Epithelial cell of proximal tubule (primary cell): Measurements from ENCODE around the gene TCP11. TPM values are rescaled to one million over a fixed set of nuclear protein-coding genes. Genes with fewer than 3 reads are reported as not detected.
"Not testable (repeated sequence)": the region's sequence is repeated elsewhere in the genome, so short reads cannot be mapped to it uniquely, and the experiment has no call there.

Experiments used
- DNase-seq: peaks from one replicate; pipeline ENCODE4 v3.0.0-alpha.2; 2011; ENCODE audit warnings: low read depth
- H3K4me3 ChIP-seq: 2 replicates; pipeline ENCODE4 v1.5.1; 2011; ENCODE audit warnings: low read depth, mild to moderate bottlenecking, low read length
- CTCF ChIP-seq: conservative IDR thresholded peaks from 2 replicates; pipeline ENCODE4 v1.5.1; 2012; ENCODE audit warnings: low read depth, mild to moderate bottlenecking, low read length
- total RNA-seq: library from RNA; depleted of rRNA; stranded (reverse); fragments of >200 nt; gene quantifications from 2 replicates; pipeline ENCODE4 v1.2.3, GENCODE V29; 2015

Gene TCP11
- total RNA-seq, 1 donor from 2014 or later: not detected

DNA sequence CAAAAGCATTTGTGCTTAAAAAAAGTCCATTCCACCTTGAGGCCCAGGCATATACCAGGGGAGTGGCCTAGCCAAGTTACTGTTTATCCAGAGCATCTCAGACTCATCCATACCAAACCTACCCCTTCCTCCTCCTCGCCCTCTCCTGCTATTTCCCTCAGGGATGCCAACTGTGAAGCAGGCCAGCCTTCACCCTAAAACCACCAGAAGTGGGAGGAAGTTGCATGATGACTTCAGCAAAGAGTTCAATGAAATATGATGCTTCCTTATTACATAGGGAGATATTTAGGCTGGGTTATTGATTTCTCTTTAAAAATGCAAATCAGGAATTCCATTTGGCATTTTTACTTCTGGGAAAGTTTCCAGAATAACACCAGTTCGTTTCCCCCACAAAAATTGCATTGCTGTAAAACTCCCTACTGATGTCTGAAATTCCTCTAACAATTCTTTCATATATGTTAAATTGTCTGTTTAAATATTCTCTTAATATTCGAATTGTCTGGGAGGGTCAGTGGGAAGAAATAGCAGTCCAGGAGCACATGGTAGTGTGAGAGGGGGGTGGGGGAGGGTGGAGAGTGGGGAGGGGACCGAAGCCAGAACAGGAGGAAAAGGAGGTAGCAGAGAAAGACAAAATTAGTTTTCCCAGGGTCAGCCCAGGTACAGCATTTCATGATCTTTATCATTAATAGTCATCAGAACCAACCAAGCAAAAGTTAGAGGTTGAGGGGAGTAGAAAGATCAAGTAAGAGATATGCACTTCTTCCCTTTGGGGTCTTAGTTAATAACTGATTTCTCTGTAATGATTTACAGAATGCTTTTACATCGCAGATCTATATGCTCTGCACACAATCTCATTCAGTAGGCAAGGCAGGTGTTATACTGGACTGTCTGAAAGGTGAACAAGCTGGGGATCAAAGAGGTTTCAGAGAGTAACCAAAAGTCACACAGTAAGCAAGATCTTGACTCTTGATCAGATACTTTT, 1.7 kb upstream of the TCP11 start:
- no peak for DNase-seq
- TF ChIP-seq CTCF: no peak
- H3K4me3 ChIP-seq: no peak overlapping the region

DNA sequence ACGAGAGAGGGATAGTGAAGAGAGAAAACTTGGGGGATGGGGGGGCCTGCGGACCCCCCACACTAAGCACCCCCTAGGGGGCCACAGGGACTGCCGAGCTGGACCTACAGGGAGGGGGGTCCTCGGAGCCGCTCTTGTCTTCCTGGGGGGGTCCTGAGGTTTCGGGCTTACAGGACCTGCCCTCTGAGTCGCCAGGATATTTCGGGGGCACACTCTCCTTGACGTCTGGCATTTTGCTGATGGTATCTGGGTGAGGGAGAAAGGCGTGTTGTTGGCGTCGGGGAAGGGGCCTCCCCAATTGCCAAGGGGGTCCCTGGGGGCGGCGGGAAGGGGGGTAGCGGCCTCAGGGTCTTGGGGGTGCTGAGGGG, 516 bp downstream of the TCP11 start:
- TF ChIP-seq CTCF: no peak
- peak overlapping the region; percentile 19 for H3K4me3 ChIP-seq
- no peak for DNase-seq

DNA sequence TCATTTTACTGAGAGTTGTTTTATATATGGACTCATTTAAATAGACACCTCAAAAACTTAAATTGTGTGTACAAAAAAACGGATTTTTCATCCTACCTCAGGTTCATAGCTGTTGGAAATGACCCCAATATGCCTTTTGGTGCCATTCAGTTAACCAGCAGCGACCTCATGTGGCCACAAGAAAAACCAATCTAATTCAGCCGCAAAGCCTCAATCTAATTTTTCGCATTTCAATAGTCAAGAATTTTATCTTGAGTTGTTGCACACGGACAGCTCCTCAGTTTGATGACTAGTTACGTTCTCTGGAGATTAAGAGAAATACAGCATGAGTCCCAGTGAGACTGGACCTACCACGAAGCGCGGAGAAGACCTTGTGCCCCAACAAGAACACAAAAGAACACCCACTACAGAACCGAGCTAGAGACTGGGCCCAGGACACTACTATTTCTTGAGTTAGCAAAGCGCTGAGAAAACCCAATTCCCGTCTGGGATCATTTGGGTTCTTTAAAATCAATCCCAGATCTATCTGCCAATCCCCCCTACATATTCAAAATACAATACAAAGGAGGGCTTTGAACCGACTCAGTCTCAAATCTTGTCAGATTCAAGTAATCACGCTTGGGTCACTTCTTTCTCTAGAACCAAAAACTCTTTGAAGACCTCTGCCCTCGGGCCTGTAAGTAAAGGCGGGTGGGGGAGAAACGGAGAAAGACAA, 1.1 kb downstream of the TCP11 start:
- DNase-seq: no peak
- H3K4me3 ChIP-seq: no peak overlapping the region
- TF ChIP-seq CTCF: peak; percentile 84

DNA sequence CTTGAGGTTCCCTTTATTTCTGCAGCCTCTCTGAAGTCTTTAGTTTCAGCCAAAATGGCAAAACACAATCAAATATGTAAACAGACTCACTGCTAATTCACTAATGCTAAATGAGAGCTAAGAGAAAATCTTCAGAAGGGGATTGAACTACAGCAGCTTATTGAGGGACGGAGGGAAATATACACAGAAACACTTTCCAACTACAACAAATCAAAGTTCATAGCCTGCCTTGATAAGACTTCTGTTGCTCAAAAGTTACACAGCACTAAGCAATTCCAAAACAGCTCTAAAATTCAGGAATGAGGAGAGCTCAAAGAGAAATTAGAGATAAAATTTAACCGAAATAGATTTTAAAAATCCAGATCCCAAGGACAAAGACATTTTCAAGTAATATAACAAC, 1.7 kb downstream of the TCP11 start:
- TF ChIP-seq CTCF: no peak
- no peak for DNase-seq
- H3K4me3 ChIP-seq: no peak overlapping the region

DNA sequence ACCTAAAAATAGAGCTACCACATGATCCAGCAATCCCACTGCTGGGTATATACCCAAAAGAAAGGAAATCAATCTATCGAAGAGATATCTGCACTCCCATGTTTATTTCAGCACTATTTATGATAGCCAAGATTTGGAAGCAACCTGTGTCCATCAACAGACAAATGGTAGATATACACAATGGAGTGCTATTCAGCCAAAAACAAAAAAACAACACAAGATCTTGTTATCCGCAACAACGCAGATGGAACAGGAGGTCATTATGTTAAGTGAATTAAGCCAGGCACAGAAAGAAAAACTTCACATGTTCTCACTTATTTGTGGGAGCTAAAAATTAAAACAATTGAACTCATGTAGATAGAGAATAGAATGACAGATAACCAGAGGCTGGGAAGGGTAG, 2.9 kb downstream of the TCP11 start:
- not testable (repeated sequence) for DNase-seq, H3K4me3 ChIP-seq

GRCh38 chr6:35136185-35136584, 5.0 kb downstream of the TCP11 start:
- no peak for TF ChIP-seq CTCF
- no peak for DNase-seq
- no peak overlapping the region for H3K4me3 ChIP-seq

- H3K4me3 ChIP-seq: no peak overlapping the region
- no peak for DNase-seq
- no peak for TF ChIP-seq CTCF
Measured at GRCh38 chr6:35128496-35128895, 12.6 kb downstream of the TCP11 start.
